ENCODE measurements around the gene GIMAP6. TPM values are rescaled to one million over a fixed set of nuclear protein-coding genes. Genes with fewer than 3 reads are reported as not detected.
"Not testable (repeated sequence)": the region's sequence is repeated elsewhere in the genome, so short reads cannot be mapped to it uniquely, and the experiment has no call there.

GIMAP6 gene
- total RNA-seq, 4 donors from 2014 or later, result 17.7 to 73.6 (median 45.0) TPM

DNA sequence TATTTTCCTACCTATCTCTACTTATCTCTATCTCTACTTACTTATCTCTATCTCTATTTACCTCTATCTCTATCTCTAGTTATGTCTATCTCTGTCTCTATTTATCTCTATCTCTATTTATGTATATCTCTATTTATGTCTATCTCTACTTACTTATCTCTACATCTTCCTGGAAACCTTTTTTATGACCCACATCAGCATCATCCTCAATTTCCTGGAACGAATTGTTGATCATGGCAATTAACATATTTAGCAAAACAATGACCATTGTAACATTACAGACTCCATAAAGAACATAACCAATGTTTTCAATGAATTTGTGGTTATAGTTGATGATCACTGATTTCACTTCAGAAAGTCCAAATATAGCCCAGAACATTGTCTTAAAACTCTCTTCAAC lies 18.3 kb downstream of the GIMAP6 start:
- no peak for DNase-seq
- Histone ChIP-seq H3K4me3 (replicated peaks in 1 of 3) (no peak overlapping the region), H3K9me3 (no peaks in the 10 kb centered on the region), H3K27ac (no peak overlapping the region), H3K36me3 (no peaks in the 10 kb centered on the region), H3K4me1 (no peaks in the 10 kb centered on the region), H3K27me3 (no peaks in the 10 kb centered on the region)
- intact Hi-C loops (cut with DNase I), result no loop called here
- TF ChIP-seq CTCF (IDR thresholded peaks at IDR 0.05) (no peak), POLR2A (IDR thresholded peaks at IDR 0.05) (no peak)
- WGBS, 2 donors, result 74 to 78% methylated on average over 1 of the region's 1 CpG

GRCh38 chr7:150612925-150613324 lies 19.3 kb downstream of the GIMAP6 start:
- Histone ChIP-seq H3K27me3 (no peaks in the 10 kb centered on the region), H3K36me3 (no peaks in the 10 kb centered on the region), H3K4me3 (replicated peaks in 1 of 3) (no peak overlapping the region), H3K4me1 (no peaks in the 10 kb centered on the region), H3K9me3 (no peaks in the 10 kb centered on the region), H3K27ac (no peak overlapping the region)
- no peak for TF ChIP-seq CTCF (IDR thresholded peaks at IDR 0.05)
- TF ChIP-seq POLR2A (IDR thresholded peaks at IDR 0.05), result no peak
- DNase-seq, result no peak
- WGBS, 2 donors, result 87 to 93% methylated on average over 3 of the region's 3 CpGs
- intact Hi-C loops (cut with DNase I), result no loop called here

DNA sequence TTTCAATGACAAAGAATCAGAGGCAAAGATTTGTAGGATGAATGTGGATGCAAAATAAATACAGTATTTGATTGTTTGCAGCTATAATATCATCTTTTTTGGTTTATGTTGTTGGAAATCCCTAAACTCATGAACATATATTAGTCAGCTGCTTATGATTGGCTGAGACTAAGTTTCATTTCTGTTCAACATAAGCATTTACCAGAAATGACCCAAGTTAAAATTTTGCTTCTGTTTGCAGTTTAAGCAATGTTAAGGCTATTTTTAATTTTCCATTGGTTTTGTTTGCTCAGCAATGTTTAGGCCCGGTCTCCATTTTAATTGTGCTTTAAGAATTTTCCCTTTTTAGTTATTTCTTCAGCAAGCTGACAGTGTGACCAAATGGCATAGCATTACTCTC lies 22.0 kb downstream of the GIMAP6 start:
- Histone ChIP-seq H3K27ac (no peak overlapping the region), H3K9me3 (no peaks in the 10 kb centered on the region), H3K4me3 (replicated peaks in 1 of 3) (no peak overlapping the region), H3K36me3 (no peaks in the 10 kb centered on the region), H3K4me1 (no peaks in the 10 kb centered on the region), H3K27me3 (no peaks in the 10 kb centered on the region)
- 76 to 77% methylated on average over 1 of the region's 1 CpG for WGBS, 2 donors
- intact Hi-C loops (cut with DNase I), result no loop called here
- TF ChIP-seq POLR2A (IDR thresholded peaks at IDR 0.05) (no peak), CTCF (IDR thresholded peaks at IDR 0.05) (no peak)
- DNase-seq, result no peak

DNA sequence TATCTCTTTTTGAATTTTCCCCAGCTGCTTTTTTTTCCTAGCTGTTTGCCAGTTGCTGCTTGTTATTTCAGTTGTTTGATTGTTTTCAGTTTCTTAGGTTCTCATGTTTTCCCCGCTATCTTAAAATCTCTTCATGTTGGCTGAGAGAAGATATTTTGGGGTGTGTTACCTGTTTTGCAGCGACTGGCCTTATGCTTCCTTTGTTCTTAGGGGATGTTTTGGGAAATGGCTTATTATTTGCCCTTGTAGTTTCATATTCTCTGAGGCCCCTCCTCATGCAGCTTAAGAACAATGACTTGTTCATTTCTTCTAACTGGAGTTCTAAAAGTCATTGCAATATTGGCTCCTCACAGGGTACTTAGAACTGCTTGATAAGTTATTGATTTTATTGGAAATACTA lies 28.6 kb downstream of the GIMAP6 start:
- H3K27ac ChIP-seq; H3K36me3 ChIP-seq; H3K4me3 ChIP-seq (replicated peaks in 1 of 3); H3K4me1 ChIP-seq; DNase-seq; H3K27me3 ChIP-seq; intact Hi-C loops (cut with DNase I); H3K9me3 ChIP-seq: not testable (repeated sequence)
- 66 to 73% methylated on average over 2 of the region's 2 CpGs for WGBS, 2 donors

DNA sequence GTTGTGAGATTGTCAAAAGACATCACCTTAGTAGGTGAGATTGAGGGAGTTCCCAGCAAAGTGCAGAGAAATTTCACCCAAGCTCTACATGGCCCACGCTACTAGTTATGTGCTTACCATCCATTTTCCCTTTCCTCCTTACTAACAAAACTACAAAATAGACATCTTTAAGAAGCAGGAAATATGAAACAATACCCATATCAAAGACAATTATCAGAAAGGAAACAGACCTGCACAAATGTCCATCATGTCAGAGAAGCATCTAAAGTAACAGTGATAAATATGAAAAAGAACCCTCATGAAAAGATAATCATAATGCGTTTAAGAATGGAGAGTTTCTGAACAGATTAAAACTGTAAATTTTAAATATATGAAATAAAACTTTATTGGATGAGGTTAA lies 36.8 kb downstream of the GIMAP6 start:
- Histone ChIP-seq H3K9me3 (no peaks in the 10 kb centered on the region), H3K4me3 (replicated peaks in 1 of 3) (no peak overlapping the region), H3K36me3 (no peaks in the 10 kb centered on the region), H3K27ac (no peak overlapping the region), H3K27me3 (no peaks in the 10 kb centered on the region), H3K4me1 (no peaks in the 10 kb centered on the region)
- 51 to 77% methylated on average over 2 of the region's 2 CpGs for WGBS, 2 donors
- intact Hi-C loops (cut with DNase I), result no loop called here
- no peak for DNase-seq
- TF ChIP-seq POLR2A (IDR thresholded peaks at IDR 0.05), result no peak
- no peak for TF ChIP-seq CTCF (IDR thresholded peaks at IDR 0.05)

DNA sequence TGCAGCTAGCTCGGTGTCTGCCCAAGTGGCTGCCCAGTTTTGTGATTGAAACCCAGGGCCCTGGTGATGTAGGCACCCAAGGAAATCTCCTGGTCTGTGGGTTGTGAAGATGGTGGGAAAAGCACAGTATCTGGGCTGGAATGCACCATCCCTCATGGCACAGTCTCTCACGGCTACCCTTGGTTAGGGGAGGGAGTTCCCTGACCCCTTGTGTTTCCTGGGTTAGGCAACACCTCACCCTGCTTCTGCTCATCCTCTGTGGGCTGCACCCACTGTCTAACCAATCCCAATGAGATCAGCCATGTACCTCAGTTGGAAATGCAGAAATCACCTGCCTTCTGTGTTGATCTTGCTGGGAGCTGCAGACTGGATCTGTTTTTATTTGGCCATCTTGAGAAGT lies 37.4 kb downstream of the GIMAP6 start:
- Histone ChIP-seq H3K27ac (no peak overlapping the region), H3K4me3 (replicated peaks in 1 of 3) (no peak overlapping the region), H3K4me1 (no peaks in the 10 kb centered on the region), H3K36me3 (no peaks in the 10 kb centered on the region), H3K9me3 (no peaks in the 10 kb centered on the region), H3K27me3 (no peaks in the 10 kb centered on the region)
- WGBS, 2 donors, result 67 to 77% methylated on average over 1 to 2 of the region's 2 CpGs
- intact Hi-C loops (cut with DNase I), result no loop called here
- DNase-seq, result no peak
- no peak for TF ChIP-seq CTCF (IDR thresholded peaks at IDR 0.05)
- no peak for TF ChIP-seq POLR2A (IDR thresholded peaks at IDR 0.05)
